PC-9 (cell line): ENCODE data around the gene LRRK1. TPM values are rescaled to one million over a fixed set of nuclear protein-coding genes. Genes with fewer than 3 reads are reported as not detected.
A peak's percentile ranks its signal among the peaks of the same experiment; 100 is the strongest.

Source experiments
- BruUV-seq: library from RNA; stranded (reverse); fragments of 400-500 nt; replicated peaks from 2 replicates; lab custom pipeline; 2021; lab: Mats Ljungman, UMichigan
- CTCF ChIA-PET: fragments of 300-600 bp; sonication (Branson Sonifier 250); formaldehyde crosslinking; loops from one replicate; lab custom pipeline; 2022; ENCODE audit warnings: antibody characterized with exemption; lab: Charles Lee
- POLR2A ChIA-PET: fragments of 300-600 bp; sonication (Branson Sonifier 250); formaldehyde crosslinking; loops from one replicate; lab custom pipeline; 2022; ENCODE audit warnings: antibody characterized with exemption; ENCODE audit not compliant: unreplicated experiment; lab: Charles Lee
- DNase-seq, 2 experiments: peaks; one replicate each; pipeline versions ENCODE4 v3.0.0 to v3.0.0-alpha.2; 2015 to 2022; ENCODE audit warnings: mixed read lengths in 1 of 2
- H2AFZ ChIP-seq: fragments of 200-600 bp; sonication (generic); 2 replicates; pipeline ENCODE4 v1.8.1; 2017; ENCODE audit warnings: antibody characterized with exemption
- H3F3A ChIP-seq: fragments of 200-600 bp; sonication (generic); 2 replicates; pipeline ENCODE4 v1.8.1; 2017; ENCODE audit warnings: antibody characterized with exemption, mild to moderate bottlenecking, low read depth; ENCODE audit not compliant: insufficient read depth
- H3K27ac ChIP-seq: fragments of 200-600 bp; sonication (generic); 2 replicates; pipeline ENCODE4 v1.6.1; 2016; ENCODE audit warnings: mixed run types
- H3K27me3 ChIP-seq: fragments of 200-600 bp; sonication (generic); 2 replicates; pipeline ENCODE4 v1.6.1; 2016; ENCODE audit warnings: low read depth, mixed run types; ENCODE audit not compliant: insufficient read depth
- H3K36me3 ChIP-seq: fragments of 200-600 bp; sonication (generic); 2 replicates; pipeline ENCODE4 v1.6.1; 2016; ENCODE audit warnings: low read depth, mixed run types
- H3K4me1 ChIP-seq: fragments of 200-600 bp; sonication (generic); replicated peaks from 2 replicates; pipeline ENCODE4 v1.6.1; 2016; ENCODE audit warnings: mixed run types; ENCODE audit not compliant: insufficient read depth
- H3K4me2 ChIP-seq: fragments of 200-600 bp; sonication (generic); 2 replicates; pipeline ENCODE4 v1.6.1; 2017; ENCODE audit warnings: mixed run types
- H3K4me3 ChIP-seq: fragments of 200-600 bp; sonication (generic); 2 replicates; pipeline ENCODE4 v1.6.1; 2016; ENCODE audit warnings: mixed run types
- H3K79me2 ChIP-seq: fragments of 200-600 bp; sonication (generic); 2 replicates; pipeline ENCODE4 v1.6.1; 2017; ENCODE audit warnings: low read depth, mixed run types
- H3K9me2 ChIP-seq: fragments of 200-600 bp; sonication (generic); 2 replicates; pipeline ENCODE4 v1.8.1; 2017; ENCODE audit warnings: mild to moderate bottlenecking; ENCODE audit not compliant: insufficient read depth
- H3K9me3 ChIP-seq: fragments of 200-600 bp; sonication (generic); 2 replicates; pipeline ENCODE4 v1.8.1; 2016; ENCODE audit warnings: low read depth; ENCODE audit not compliant: insufficient read depth
- H4K20me1 ChIP-seq: fragments of 200-600 bp; sonication (generic); 2 replicates; pipeline ENCODE4 v1.8.1; 2017; ENCODE audit not compliant: insufficient read depth
- EZH2 ChIP-seq: fragments of 200-600 bp; sonication (generic); IDR thresholded peaks from 2 replicates; pipeline ENCODE4 v1.8.0; 2017; ENCODE audit warnings: antibody characterized with exemption, low read depth
- intact Hi-C: fragments of 100-400 bp; cut with micrococcal nuclease; formaldehyde crosslinking; loops from one replicate; pipeline ENCODE4 v1.10.0; 2022; ENCODE audit not compliant: unreplicated experiment
- total RNA-seq: library from RNA; stranded (reverse); gene quantifications from 2 replicates; pipeline ENCODE4 v1.2.3, GENCODE V29; 2021
- TF ChIP-seq, protein P1 (sequence below): fragments of 200-600 bp; sonication (generic); conservative IDR thresholded peaks from 2 replicates; pipeline ENCODE4 v1.6.1; 2017; ENCODE audit warnings: mixed run types, antibody characterized with exemption, mild to moderate bottlenecking, moderate library complexity

LRRK1 gene
- total RNA-seq, 1 experiment from 2014 or later, result 15.7 TPM

DNA sequence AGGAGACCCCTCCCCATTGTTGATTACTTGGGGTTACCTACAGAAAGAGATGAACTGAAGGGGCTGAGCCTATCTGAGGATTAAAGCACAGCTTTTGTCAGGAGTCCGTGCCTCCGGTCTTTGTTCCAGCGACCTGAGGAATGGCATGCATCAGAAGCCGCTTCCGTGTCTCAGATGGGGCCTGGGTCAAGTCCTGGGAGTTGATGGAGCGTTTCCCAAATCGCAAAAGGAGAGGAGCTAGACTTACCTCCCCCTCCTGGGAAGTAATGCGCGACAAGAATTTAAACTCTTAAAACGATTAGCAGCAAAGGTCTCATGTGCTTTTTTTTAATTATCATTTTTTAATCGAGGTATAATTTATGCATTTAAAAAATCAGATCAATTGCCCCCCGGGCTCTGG, 40.5 kb upstream of the LRRK1 start:
- POLR2A ChIA-PET, result interaction anchor here (0.7 kb wide), 1 partner anchor 165 kb away, joined by 3 read pairs; no protein-coding TSS in a partner anchor
- intact Hi-C loops, result loop anchor here (1.0 to 2.0 kb wide), 2 partner anchors 156 to 206 kb away; no protein-coding TSS in a partner anchor
- H3K27me3 ChIP-seq, result no peaks in the 10 kb centered on the region
- no peak for DNase-seq
- H3K4me2 ChIP-seq, result peak overlapping the region; percentile 99
- TF ChIP-seq, protein P1, sequence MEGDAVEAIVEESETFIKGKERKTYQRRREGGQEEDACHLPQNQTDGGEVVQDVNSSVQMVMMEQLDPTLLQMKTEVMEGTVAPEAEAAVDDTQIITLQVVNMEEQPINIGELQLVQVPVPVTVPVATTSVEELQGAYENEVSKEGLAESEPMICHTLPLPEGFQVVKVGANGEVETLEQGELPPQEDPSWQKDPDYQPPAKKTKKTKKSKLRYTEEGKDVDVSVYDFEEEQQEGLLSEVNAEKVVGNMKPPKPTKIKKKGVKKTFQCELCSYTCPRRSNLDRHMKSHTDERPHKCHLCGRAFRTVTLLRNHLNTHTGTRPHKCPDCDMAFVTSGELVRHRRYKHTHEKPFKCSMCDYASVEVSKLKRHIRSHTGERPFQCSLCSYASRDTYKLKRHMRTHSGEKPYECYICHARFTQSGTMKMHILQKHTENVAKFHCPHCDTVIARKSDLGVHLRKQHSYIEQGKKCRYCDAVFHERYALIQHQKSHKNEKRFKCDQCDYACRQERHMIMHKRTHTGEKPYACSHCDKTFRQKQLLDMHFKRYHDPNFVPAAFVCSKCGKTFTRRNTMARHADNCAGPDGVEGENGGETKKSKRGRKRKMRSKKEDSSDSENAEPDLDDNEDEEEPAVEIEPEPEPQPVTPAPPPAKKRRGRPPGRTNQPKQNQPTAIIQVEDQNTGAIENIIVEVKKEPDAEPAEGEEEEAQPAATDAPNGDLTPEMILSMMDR, result no peak
- no peak for TF ChIP-seq EZH2
- H3K9me3 ChIP-seq, result no peaks in the 10 kb centered on the region
- CTCF ChIA-PET, result no interaction called here
- peaks cover 33% of the 10 kb centered on the region for H4K20me1 ChIP-seq
- H2AFZ ChIP-seq, result no peak overlapping the region
- BruUV-seq, result no TSS peak
- H3F3A ChIP-seq, result peaks cover 30% of the 10 kb centered on the region; the same call in 1 of the 2 replicates
- H3K79me2 ChIP-seq, result peaks cover 58% of the 10 kb centered on the region
- peak overlapping the region; percentile 75 for H3K27ac ChIP-seq
- peaks cover 16% of the 10 kb centered on the region; the same call in 1 of the 2 replicates for H3K36me3 ChIP-seq
- H3K9me2 ChIP-seq, result no peaks in the 10 kb centered on the region
- H3K4me3 ChIP-seq, result peak overlapping the region; percentile 94
- peaks cover 19% of the 10 kb centered on the region for H3K4me1 ChIP-seq

DNA sequence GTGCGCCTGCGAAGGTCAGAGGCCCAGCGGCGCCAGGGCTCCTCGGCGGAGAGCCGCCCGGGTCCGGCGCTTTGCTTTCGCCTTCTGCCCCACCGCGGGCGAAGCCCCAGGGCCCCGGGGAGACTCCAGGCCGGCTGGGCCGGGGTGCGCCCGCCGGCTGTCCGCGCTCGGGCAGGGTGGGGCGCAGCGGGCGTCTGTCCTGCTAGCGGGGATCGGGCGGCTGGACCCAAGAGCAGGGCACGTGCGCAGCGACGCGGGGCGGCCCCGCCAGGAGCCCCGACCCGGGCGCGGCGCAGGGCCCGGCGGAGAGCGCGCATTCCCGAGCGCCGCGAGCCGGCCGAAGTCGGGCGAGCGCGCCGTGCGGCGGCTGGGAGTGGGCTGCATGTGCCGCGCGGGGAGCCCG, 40.1 kb upstream of the LRRK1 start:
- Histone ChIP-seq H2AFZ (no peak overlapping the region), H3F3A (peaks cover 34% of the 10 kb centered on the region; the same call in 1 of the 2 replicates), H3K36me3 (peaks cover 20% of the 10 kb centered on the region; the same call in 1 of the 2 replicates), H3K27me3 (no peaks in the 10 kb centered on the region), H3K9me2 (no peaks in the 10 kb centered on the region), H3K4me1 (peaks cover 23% of the 10 kb centered on the region), H3K79me2 (peaks cover 62% of the 10 kb centered on the region), H3K9me3 (no peaks in the 10 kb centered on the region), H3K4me2 (peak overlapping the region; percentile 99), H3K4me3 (peak overlapping the region; percentile 94), H4K20me1 (peaks cover 37% of the 10 kb centered on the region), H3K27ac (peak overlapping the region; percentile 75)
- BruUV-seq, result no TSS peak
- DNase-seq, result no peak
- intact Hi-C loops, result loop anchor here (2.0 kb wide), 1 partner anchor 156 kb away; no protein-coding TSS in a partner anchor
- TF ChIP-seq, protein P1, result no peak
- POLR2A ChIA-PET, result interaction anchor here (0.6 to 1.7 kb wide), 3 partner anchors 9 to 165 kb away, joined by 4 to 31 read pairs (median 6); no protein-coding TSS in a partner anchor
- CTCF ChIA-PET, result interaction anchor here (1.0 kb wide), 1 partner anchor 168 kb away, joined by 12 read pairs; no protein-coding TSS in a partner anchor

DNA sequence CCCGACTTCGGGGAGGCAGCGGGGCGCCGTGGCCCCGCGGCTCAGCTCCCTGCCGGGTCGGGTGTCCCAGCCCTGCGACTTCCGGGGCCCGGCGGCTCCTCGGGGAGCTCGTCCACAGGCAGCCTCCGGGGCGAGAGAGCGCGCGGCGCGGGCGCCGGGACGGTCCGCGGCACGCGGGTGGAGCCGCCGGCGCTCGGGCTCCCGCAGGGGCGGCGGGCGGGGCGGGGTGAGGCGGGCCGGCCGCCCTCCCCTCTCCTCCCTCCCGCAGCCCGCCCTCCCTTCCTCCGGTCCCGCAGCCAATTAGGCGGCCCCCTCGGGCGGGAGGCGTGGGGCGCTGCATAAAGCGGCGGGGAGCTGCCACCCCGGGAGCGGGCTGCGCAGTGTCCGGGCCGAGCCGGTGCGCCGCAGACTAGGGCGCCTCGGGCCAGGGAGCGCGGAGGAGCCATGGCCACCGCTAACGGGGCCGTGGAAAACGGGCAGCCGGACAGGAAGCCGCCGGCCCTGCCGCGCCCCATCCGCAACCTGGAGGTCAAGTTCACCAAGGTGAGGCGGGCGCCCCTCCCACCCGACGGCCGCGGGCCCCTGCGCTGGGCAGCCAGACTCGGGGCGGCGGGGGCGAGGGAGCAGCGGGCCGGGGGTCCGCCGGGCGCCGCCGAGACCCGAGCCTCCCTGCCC, 39.6 kb upstream of the LRRK1 start, which contains the start of gene ALDH1A3:
Gene ALDH1A3 (plus strand): TSS at position 368 of the 675 bp plus-strand sequence. CDS start 77 bp downstream, at position 445.
- H3K4me1 ChIP-seq, result peaks cover 29% of the 10 kb centered on the region
- peak within 1 kb of the TSS; percentile 75 for H3K27ac ChIP-seq
- H3K36me3 ChIP-seq, result peaks cover 23% of the 10 kb centered on the region; the same call in 1 of the 2 replicates
- H3K4me2 ChIP-seq, result peak within 1 kb of the TSS; percentile 99
- H3K9me2 ChIP-seq, result no peaks in the 10 kb centered on the region
- intact Hi-C loops, result loop anchor here (2.0 kb wide), 1 partner anchor 157 kb away; no protein-coding TSS in a partner anchor
- H3K4me3 ChIP-seq, result peak within 1 kb of the TSS; percentile 94
- peaks cover 42% of the 10 kb centered on the region for H4K20me1 ChIP-seq
- POLR2A ChIA-PET, result interaction anchor here (0.6 to 1.7 kb wide), 3 partner anchors 9 to 166 kb away, joined by 4 to 31 read pairs (median 6); no protein-coding TSS in a partner anchor
- H3K27me3 ChIP-seq, result no peaks in the 10 kb centered on the region
- no peak within 1 kb of the TSS for H2AFZ ChIP-seq
- TF ChIP-seq, protein P1, result no peak
- no peak for TF ChIP-seq EZH2
- no TSS peak for BruUV-seq
- CTCF ChIA-PET, result interaction anchor here (1.0 kb wide), 1 partner anchor 169 kb away, joined by 12 read pairs; no protein-coding TSS in a partner anchor
- DNase-seq, result peak; percentile 70 to 90
- H3K79me2 ChIP-seq, result peaks cover 68% of the 10 kb centered on the region
- H3K9me3 ChIP-seq, result no peaks in the 10 kb centered on the region
- H3F3A ChIP-seq, result peaks cover 36% of the 10 kb centered on the region; the same call in 1 of the 2 replicates
